ENCODE data around the gene DHH. TPM values are rescaled to one million over a fixed set of nuclear protein-coding genes. Genes with fewer than 3 reads are reported as not detected.

DHH gene
- total RNA-seq, 2 experiments from 2014 or later = 0.06 to 0.17 TPM

- Histone ChIP-seq H3K27ac (ENCODE audit: low read depth, low read length, poor library complexity, severe bottlenecking) (peak overlapping the region; percentile 13), H3K9me2 (ENCODE audit: insufficient read depth, low read length) (no peaks in the 10 kb centered on the region), H3K9me3 (ENCODE audit: low read length) (no peaks in the 10 kb centered on the region), H3K4me3 (ENCODE audit: low read depth, low read length, poor library complexity, severe bottlenecking) (peak overlapping the region; percentile 87), H3K79me2 (ENCODE audit: insufficient read depth, low read depth, low read length) (peaks cover 60% of the 10 kb centered on the region), H2AFZ (ENCODE audit: low read length) (no peak overlapping the region), H3K36me3 (ENCODE audit: insufficient read depth, low read length) (peaks cover 34% of the 10 kb centered on the region), H4K20me1 (ENCODE audit: insufficient read depth, low read length) (peaks cover 46% of the 10 kb centered on the region), H3K4me2 (ENCODE audit: low read length) (peak overlapping the region; percentile 95), H3K4me1 (ENCODE audit: insufficient read depth, low read length, poor library complexity, severe bottlenecking) (peaks cover 36% of the 10 kb centered on the region)
- CTCF ChIA-PET (ENCODE audit: unreplicated experiment) = interaction anchor here (0.7 to 1.0 kb wide), 3 partner anchors 62 to 195 kb away, joined by 3 read pairs; no protein-coding TSS in a partner anchor
- POLR2A ChIA-PET = interaction anchor here (0.6 to 1.5 kb wide), 3 partner anchors 10 to 59 kb away, joined by 3 to 7 read pairs (median 5); partner anchors contain the start of gene RHEBL1
- TF ChIP-seq EZH2phosphoT487 (IDR thresholded peaks at IDR 0.05; ENCODE audit: borderline replicate concordance, low read depth, low read length) (no peak), CTCF (conservative IDR thresholded peaks at IDR 0.05; ENCODE audit: low read length) (no peak)
- intact Hi-C loops (cut with micrococcal nuclease; ENCODE audit: unreplicated experiment) = no loop called here
- no peak for DNase-seq (ENCODE audit: low spot score)
- no TSS peak for BruUV-seq (replicated peaks)
Observed at GRCh38 chr12:49058366-49059044, 36.1 kb downstream of the DHH start.

GRCh38 chr12:49057888-49058287, 36.7 kb downstream of the DHH start:
- TF ChIP-seq CTCF (conservative IDR thresholded peaks at IDR 0.05; ENCODE audit: low read length) = no peak
- no peak for TF ChIP-seq EZH2phosphoT487 (IDR thresholded peaks at IDR 0.05; ENCODE audit: borderline replicate concordance, low read depth, low read length)
- Histone ChIP-seq H2AFZ (ENCODE audit: low read length) (no peak overlapping the region), H3K9me2 (ENCODE audit: insufficient read depth, low read length) (no peaks in the 10 kb centered on the region), H3K4me3 (ENCODE audit: low read depth, low read length, poor library complexity, severe bottlenecking) (peak overlapping the region; percentile 87), H3K4me2 (ENCODE audit: low read length) (peak overlapping the region; percentile 95), H3K9me3 (ENCODE audit: low read length) (no peaks in the 10 kb centered on the region), H3K79me2 (ENCODE audit: insufficient read depth, low read depth, low read length) (peaks cover 60% of the 10 kb centered on the region), H3K36me3 (ENCODE audit: insufficient read depth, low read length) (peaks cover 41% of the 10 kb centered on the region), H4K20me1 (ENCODE audit: insufficient read depth, low read length) (peaks cover 46% of the 10 kb centered on the region), H3K27ac (ENCODE audit: low read depth, low read length, poor library complexity, severe bottlenecking) (peak overlapping the region; percentile 53), H3K4me1 (ENCODE audit: insufficient read depth, low read length, poor library complexity, severe bottlenecking) (peaks cover 33% of the 10 kb centered on the region)
- intact Hi-C loops (cut with micrococcal nuclease; ENCODE audit: unreplicated experiment) = loop anchor here (2.0 kb wide), 1 partner anchor 39 kb away; the partner anchor contains the start of gene PRKAG1
- BruUV-seq (replicated peaks) = no TSS peak
- ChIA-PET CTCF (ENCODE audit: unreplicated experiment) (no interaction called here), POLR2A (interaction anchor here (0.6 to 1.5 kb wide), 3 partner anchors 10 to 59 kb away, joined by 3 to 7 read pairs (median 5); partner anchors contain the start of gene RHEBL1)
- DNase-seq (ENCODE audit: low spot score) = no peak
